UCSD-AML1 (cell line): ENCODE results near the gene ABHD12B.
A peak's percentile ranks its signal among the peaks of the same experiment; 100 is the strongest.

ENCODE experiments used
- DNase-seq: peaks from one replicate; lab custom pipeline; 2025; ENCODE audit not compliant: unreplicated experiment; lab: John Stamatoyannopoulos, UW

Gene ABHD12B

DNA sequence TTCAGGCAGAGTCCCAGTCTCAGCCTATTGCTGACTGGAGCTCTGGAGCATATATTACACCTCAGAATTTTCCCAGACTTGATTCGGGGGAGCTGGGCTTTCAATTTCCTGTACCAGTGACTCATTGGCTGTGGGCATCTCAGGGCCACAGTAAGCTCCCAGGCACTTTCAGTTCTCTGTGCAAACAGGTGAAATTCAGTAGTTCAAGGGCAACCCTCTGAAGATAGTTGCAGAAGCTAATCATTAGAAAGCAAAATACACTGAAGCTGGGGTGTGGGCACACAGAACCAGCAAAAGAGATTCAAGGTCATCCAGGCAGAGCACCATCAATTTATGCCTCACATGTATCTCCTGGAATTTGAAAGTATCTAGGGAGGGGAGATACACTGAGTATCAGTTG, 32.8 kb upstream of the ABHD12B start:
- no peak for DNase-seq

GRCh38 chr14:50839691-50840090, 32.2 kb upstream of the ABHD12B start:
- no peak for DNase-seq

- no peak for DNase-seq
These were observed 27.5 kb upstream of the ABHD12B start for GRCh38 chr14:50844391-50844790.

DNA sequence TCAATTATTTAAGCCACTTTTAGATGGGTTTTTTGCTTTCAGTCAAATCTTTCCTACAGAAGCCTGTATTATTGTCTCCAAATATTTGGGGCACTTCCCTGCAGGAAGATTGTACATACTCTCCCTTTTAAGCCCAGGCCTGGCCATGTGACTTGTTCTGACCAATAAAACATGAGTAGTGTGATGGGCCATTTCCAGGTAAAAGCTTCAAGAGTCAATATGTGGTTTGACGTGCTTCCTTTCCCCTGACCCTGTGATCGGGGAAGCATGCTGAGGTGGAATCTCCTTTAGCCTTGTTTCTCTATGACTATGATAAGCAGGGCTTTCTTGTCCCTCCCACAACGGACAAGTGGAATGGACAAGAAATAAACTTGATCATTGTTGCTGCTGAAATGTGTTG, 26.7 kb upstream of the ABHD12B start:
- DNase-seq: no peak

- no peak for DNase-seq
These were observed 25.5 kb upstream of the ABHD12B start for GRCh38 chr14:50846226-50846880.

GRCh38 chr14:50853891-50854290, 18.0 kb upstream of the ABHD12B start:
- DNase-seq: no peak

GRCh38 chr14:50854521-50854920, 17.3 kb upstream of the ABHD12B start:
- peak; percentile 49 for DNase-seq

DNA sequence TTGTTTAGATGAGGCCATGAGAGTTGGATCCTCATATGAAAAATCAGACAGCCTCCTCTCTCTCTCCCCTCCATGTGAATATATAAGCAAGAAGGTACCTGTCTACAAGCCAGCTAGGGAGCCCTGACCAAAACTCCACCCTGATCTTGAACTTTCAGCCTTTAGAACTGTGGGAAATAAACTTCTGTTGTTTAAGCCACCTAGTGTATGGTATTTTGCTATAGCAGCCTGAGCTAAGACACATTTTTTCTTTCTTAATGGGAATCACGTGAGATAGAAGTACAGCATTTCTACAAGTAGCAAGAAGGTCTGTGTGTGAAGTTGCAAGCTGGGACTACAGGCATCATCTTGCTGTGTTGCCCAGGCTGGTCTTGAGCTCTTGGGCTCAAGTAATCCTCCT, 16.3 kb upstream of the ABHD12B start:
- no peak for DNase-seq

GRCh38 chr14:50856660-50857059, 15.2 kb upstream of the ABHD12B start:
- no peak for DNase-seq

DNA sequence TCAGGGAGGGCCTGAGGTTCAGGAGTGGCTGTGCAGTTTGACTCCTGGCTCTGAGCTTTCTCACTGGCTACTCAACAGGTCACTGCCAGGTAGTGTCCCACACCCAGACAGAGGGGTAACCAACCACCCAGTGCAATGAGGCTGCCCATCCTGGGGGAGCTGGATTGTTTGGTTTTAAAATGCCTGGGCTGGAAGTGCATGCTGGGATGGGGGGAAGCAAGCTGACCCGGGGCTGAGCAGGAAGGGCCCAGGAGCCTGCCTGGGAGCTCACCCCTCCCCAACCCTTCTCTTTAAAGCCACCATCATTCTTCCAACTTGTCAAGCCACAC, 12.6 kb upstream of the ABHD12B start:
- no peak for DNase-seq

DNA sequence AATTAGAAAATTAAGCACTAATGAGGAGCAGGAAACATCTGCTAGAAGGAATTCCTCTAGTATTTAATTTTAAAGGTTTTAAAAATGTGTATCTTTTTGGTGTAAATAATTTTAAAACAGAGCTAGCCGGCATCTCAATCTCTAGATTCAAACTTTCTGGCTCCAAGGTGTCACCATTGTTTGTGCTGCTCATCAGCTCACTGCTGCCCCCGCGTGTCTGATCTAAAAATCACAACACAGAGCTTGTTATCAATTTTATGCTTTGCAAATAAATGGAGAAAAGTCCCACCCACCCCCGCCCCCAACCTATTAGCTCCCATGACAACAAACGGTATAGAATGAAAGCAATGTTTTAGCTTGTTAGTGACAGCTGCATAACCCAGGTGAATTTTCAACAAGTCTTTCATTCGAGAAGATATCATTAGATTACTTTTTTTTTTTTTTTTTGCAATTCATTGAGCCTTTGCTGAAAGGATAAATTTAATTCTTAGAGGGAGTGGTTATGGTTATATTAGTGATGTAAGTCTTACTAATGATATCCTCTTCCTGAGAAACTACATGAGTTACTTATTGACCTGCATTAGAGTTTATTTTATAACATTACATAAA, 11.3 kb upstream of the ABHD12B start:
- peak; percentile 81 for DNase-seq

- DNase-seq: no peak
These were observed 9.8 kb upstream of the ABHD12B start for GRCh38 chr14:50862036-50862570.

- no peak for DNase-seq
These were observed 7.6 kb upstream of the ABHD12B start for GRCh38 chr14:50864237-50864636.

DNA sequence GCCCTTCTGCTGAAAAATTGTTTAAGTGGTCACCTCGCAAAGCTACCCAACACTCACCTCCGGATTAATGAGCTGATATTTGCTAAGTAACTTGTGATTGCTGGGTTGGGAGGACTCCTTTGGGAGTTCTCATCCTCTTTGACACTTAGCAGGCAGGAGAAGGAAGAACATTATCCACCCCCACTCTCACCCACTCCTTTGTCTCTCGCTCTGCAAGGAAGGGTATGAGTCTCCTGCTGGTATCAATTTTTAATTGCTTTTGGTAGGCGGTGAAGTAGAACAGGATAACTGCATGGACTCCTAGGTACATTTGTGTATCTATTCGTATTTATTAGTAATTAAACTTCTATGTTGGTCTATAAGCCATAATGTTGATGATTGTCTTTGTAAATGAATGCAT, 6.9 kb upstream of the ABHD12B start:
- DNase-seq: no peak

DNA sequence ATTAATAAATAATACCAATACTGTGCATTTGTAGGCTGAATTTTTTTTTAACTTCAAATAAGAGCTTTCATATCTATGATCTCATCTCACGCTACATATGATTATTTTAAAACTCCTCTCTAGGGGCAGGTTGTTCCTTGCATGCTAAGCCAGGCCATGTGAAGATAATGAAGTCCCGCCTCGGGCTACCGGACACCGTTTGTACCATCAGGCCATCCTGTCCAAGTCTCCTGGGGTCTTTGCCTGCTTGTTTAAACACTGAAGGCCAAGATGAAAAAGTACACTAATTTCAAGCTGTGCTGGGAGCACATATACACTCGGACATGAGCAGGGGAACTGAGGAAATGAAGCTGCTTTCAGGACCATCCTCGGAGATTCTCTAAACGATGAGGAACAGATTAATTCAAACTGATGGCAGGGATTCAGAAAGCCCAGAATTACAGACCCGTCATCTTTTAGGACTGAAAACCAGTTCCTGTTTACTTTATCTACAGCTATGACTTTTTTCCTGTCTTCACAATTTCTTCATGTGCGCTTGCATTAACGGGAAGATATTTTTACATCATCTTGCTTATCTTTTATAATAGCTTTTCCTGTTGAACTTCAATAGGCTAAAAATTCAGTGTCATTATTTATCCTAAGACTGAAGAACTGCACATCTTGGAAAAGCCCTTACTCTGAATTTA, 6.3 kb upstream of the ABHD12B start:
- no peak for DNase-seq

GRCh38 chr14:50871228-50871627, 625 bp upstream of the ABHD12B start:
- DNase-seq: no peak

DNA sequence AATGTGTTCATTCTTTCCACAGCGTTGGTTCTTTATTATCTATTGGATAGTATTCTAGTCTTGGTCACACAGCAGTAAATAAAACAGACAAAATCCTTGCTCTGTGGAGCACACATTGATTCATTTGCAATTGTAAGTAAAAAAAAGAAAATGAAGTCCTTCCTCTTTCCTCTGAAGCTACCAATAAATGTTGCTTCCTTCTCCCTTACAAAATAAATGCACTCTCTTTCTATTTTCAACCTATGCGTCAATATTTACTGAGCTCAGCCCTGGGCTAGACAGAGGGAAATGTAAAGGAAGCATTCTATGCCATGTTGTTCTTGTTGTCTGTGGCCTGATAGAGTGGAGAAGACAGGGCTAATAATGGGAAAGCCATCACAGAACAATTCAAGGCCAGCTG, 2.9 kb downstream of the ABHD12B start:
- DNase-seq: no peak

DNA sequence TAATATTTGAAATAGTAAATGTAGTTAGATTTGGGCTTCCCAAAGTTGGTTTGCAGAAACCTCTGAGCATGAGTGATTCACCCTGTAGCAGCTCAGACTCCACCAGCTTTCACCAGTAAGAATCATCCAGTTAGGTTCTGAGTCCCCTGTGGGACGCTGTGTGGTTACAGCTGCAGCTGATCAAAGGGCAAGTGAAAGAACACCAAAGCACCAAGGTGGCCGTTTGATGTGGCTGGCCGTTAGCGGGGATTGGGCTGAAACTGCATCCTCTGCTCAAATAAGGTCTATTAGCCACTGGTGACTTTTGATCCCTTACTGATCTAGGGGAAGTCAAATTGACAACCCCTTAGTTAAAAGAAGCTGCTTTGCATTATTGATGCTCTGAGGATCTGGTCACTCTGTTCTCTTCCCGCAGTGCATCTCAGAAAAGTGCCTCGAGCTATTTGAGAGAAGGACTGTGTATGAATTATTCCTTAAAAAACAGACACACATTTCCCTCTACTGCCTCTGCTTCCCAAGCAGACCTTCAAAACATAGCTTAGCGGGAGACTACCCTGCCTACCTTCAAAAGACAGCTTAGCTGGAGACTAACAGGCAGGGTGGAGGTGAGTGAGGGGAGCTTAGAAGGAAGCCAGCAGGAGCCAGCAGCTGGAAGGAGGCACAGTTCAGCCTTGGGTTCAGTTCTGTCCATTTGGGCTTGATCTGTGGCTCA, 3.7 kb downstream of the ABHD12B start:
- no peak for DNase-seq

- no peak for DNase-seq
These were observed 11.3 kb downstream of the ABHD12B start for GRCh38 chr14:50882932-50883826.

DNA sequence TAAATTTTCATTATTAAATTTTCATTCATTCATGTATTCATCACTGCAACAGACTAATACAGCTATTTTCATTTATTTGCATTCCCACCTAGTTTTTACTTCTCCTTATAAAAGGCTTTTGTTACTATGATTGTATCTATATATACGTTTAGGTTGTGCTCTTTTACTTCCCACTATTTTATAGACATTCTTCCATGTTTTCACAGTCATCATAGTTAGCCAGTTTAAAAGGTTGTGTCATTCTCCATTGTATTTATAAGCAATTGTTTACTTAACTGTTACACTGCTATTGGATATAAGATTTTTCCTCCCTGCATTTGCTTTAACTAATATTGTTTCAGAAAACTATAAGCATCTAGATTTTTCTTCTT, 12.0 kb downstream of the ABHD12B start:
- no peak for DNase-seq

GRCh38 chr14:50887476-50887875, 15.6 kb downstream of the ABHD12B start:
- DNase-seq: no peak
